SJSA1 (cell line): ENCODE data around the gene GEMIN8. TPM values are rescaled to one million over a fixed set of nuclear protein-coding genes. Genes with fewer than 3 reads are reported as not detected.

Experiments
- DNase-seq, 2 experiments: peaks; one replicate each; pipeline ENCODE4 v3.0.0-alpha.2; 2015 to 2020; ENCODE audit warnings: low spot score in 2 of 2, low read depth in 1 of 2
- H3K27ac ChIP-seq: fragments of 250-450 bp; sonication (Bioruptor Pico); 2 replicates; pipeline ENCODE4 v1.5.1; 2020; ENCODE audit warnings: mild to moderate bottlenecking, moderate library complexity
- H3K27me3 ChIP-seq: fragments of 250-450 bp; sonication (Bioruptor Pico); replicated peaks from 2 replicates; pipeline ENCODE4 v1.5.1; 2020; ENCODE audit warnings: mild to moderate bottlenecking, moderate library complexity
- H3K36me3 ChIP-seq: fragments of 250-450 bp; sonication (Bioruptor Pico); 2 replicates; pipeline ENCODE4 v1.5.1; 2020; ENCODE audit warnings: mild to moderate bottlenecking
- H3K4me1 ChIP-seq: fragments of 250-450 bp; sonication (Bioruptor Pico); replicated peaks from 2 replicates; pipeline ENCODE4 v1.6.1; 2021; ENCODE audit warnings: mild to moderate bottlenecking
- H3K4me3 ChIP-seq: fragments of 250-450 bp; sonication (Bioruptor Pico); 2 replicates; pipeline ENCODE4 v1.5.1; 2020; ENCODE audit warnings: mild to moderate bottlenecking
- H3K9me3 ChIP-seq: fragments of 250-450 bp; sonication (Bioruptor Pico); replicated peaks from 2 replicates; pipeline ENCODE4 v1.5.1; 2020; ENCODE audit warnings: mild to moderate bottlenecking
- total RNA-seq: library from RNA; depleted of rRNA; stranded (reverse); fragments of >200 nt; shearing (Covaris generic); gene quantifications from 2 replicates; pipeline ENCODE4 v1.2.3, GENCODE V29; 2014

GEMIN8 gene
- total RNA-seq, 1 experiment from 2014 or later = 10.7 TPM

DNA sequence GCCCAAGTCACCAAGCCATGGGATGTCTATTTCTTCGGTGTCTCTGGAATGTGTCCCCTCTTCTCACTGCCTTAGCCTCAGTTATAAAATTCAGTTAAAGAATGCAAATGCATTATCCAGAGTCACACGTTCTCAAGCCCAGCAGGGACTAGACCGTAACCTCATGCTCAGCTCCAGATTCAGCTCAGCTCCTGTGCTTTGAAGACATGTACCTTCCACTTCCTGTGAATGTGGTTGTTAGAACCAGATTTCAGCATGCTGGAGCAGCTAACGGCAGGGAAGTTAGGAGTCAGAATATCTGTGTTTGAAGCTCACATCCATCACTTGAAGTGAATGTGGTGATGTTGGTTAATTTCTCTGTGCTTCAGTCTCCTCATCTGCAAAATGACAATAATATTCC, 26.7 kb downstream of the GEMIN8 start:
- Histone ChIP-seq H3K4me3 (no peak overlapping the region), H3K36me3 (no peaks in the 10 kb centered on the region), H3K27me3 (no peaks in the 10 kb centered on the region), H3K9me3 (no peaks in the 10 kb centered on the region), H3K27ac (no peak overlapping the region), H3K4me1 (no peaks in the 10 kb centered on the region)
- DNase-seq = no peak

DNA sequence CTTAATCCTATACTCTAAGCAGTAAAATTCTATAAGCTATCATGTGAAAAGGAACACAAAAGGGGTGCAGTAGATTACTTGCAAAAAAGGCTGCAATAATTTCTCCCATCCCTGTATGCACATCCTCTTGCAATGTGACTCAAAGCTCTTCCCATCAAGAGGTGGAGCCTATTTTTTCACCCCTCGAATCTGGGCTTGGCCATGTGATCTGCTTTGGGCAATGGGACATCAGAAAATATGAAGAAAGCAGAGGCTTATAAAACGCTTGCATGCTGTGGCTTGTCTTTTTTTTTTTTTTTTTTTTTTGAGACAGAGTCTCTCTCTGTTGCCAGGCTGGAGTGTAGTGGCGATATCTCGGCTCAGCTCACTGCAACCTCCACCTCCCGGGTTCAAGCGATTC, 33.0 kb downstream of the GEMIN8 start:
- DNase-seq = no peak
- no peaks in the 10 kb centered on the region for H3K9me3 ChIP-seq
- no peaks in the 10 kb centered on the region for H3K36me3 ChIP-seq
- no peaks in the 10 kb centered on the region for H3K27me3 ChIP-seq
- no peak overlapping the region for H3K4me3 ChIP-seq
- H3K27ac ChIP-seq = no peak overlapping the region
- H3K4me1 ChIP-seq = no peaks in the 10 kb centered on the region

DNA sequence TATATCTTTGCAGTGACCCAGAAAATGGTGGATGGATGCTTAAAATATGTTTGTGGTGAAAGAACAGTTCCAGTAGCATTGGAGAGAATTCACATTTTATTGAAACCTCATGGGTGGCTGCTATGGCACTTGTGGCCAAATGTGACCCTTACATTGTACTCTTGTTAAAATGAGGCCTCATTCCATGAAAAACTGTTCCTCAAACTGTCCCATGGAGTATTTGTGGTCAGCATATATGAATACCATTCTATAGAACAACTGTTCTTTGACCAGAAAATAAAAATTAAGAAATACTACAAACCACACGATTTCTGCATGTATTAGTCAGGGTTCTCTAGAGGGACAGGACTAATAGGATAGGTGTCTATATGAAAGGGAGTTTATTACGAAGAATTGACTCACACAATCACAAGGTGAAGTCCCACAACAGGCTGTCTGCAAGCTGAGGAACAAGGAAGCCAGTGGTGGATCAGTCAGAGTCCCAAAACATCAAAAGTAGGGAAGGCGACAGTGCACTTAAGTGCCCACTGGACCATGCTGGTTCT, 35.1 kb downstream of the GEMIN8 start:
- DNase-seq = no peak
- Histone ChIP-seq H3K27ac (no peak overlapping the region), H3K4me1 (no peaks in the 10 kb centered on the region), H3K9me3 (no peaks in the 10 kb centered on the region), H3K4me3 (no peak overlapping the region), H3K36me3 (no peaks in the 10 kb centered on the region), H3K27me3 (no peaks in the 10 kb centered on the region)

DNA sequence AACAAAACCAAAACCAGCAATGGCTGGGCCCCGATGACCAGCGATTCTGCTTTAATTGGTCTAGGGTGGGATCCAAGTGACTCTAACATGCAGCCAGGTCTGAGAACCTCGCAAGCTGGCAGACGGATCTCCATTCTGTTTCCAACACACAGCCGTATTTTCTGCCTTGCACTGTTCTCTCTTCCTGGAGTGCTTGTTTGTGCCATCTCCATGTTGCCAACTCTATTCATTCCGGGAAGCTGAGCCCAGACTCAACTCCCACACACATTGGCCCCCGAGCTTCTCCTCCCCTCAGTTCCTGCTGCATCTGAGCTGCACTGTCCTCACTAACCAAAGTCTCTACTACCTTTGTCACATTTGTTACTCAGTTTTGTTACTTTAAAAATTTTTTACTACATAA, 35.6 kb downstream of the GEMIN8 start:
- Histone ChIP-seq H3K27ac (no peak overlapping the region), H3K36me3 (no peaks in the 10 kb centered on the region), H3K27me3 (no peaks in the 10 kb centered on the region), H3K4me1 (no peaks in the 10 kb centered on the region), H3K4me3 (no peak overlapping the region), H3K9me3 (no peaks in the 10 kb centered on the region)
- DNase-seq = no peak

DNA sequence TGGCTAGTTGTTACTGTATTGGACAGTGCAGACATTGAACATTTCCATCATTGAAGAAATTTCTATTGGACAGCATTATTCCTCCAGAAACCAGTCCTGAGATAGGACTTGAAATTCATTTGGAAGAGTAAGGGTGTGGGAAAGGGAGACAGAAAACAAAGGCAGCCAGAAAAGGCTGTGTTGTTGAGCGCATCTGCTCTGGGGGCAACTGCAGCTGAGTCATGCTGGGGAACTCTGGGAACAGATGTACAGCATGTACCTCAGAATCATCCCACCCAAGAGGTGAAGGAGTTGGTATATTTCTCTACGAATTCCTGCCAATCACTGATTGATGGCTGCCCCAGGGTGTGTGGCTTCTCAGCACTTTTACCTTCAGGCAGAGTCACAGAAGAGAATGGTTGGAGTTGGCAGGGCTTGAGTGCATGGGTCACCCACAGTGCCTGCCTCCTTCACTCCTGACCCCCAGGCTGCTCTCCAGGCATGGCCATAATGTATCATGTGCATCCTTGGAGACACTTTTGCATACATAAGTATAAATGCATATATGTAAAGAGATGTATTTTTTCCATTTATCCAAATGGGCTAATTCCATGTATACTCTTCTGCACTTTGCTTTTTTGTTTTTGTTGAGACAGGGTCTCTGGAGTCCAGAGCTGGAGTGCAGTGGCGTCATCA, 39.4 kb downstream of the GEMIN8 start:
- DNase-seq = no peak
- H3K4me3 ChIP-seq = no peak overlapping the region
- H3K27ac ChIP-seq = no peak overlapping the region
- no peaks in the 10 kb centered on the region for H3K36me3 ChIP-seq
- H3K4me1 ChIP-seq = no peaks in the 10 kb centered on the region
- no peaks in the 10 kb centered on the region for H3K9me3 ChIP-seq
- H3K27me3 ChIP-seq = no peaks in the 10 kb centered on the region

GRCh38 chrX:13985697-13986435, 43.8 kb downstream of the GEMIN8 start:
- Histone ChIP-seq H3K36me3 (no peaks in the 10 kb centered on the region), H3K4me3 (no peak overlapping the region), H3K27me3 (no peaks in the 10 kb centered on the region), H3K4me1 (no peaks in the 10 kb centered on the region), H3K27ac (no peak overlapping the region), H3K9me3 (no peaks in the 10 kb centered on the region)
- no peak for DNase-seq

DNA sequence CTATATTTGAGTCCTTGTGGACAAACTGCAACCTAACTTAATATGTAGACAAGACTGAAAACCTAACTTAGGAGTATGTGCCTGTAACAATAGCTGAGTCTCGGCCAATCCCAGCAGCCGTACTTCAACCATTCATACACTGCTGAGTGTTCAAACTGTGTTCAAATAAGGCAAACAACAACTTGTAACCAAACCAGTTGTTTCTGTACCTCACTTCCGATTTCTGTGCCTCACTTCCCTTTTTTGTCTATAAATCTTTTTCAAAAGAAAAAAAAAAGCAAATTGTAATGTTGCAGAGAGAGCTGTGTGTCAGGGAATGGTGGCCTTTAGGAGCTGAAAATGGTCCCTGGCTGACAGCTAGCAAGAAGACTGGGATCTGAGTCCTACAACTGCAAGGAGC, 46.0 kb downstream of the GEMIN8 start:
- Histone ChIP-seq H3K36me3 (no peaks in the 10 kb centered on the region), H3K27me3 (no peaks in the 10 kb centered on the region), H3K4me1 (no peaks in the 10 kb centered on the region), H3K27ac (no peak overlapping the region), H3K9me3 (no peaks in the 10 kb centered on the region), H3K4me3 (no peak overlapping the region)
- no peak for DNase-seq

DNA sequence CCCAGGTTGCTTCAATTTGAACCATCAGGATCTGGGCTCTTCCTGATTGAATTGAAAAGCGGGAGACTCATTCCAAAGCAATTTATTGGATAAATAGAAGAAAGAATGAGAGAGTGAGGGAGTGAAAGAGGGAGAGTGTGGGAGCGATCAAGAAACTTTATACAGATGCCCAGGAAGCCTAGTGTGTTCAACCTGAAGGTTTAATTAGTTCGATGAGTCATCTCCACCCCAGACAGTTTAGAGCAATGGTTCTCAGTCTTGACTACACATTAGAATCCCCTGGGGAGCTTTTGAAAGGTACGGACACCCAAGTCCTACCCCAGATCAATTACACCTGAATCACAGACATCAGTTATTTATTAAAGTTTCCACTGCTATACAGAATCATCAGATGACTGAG, 61.5 kb downstream of the GEMIN8 start:
- H3K4me1 ChIP-seq = no peaks in the 10 kb centered on the region
- no peaks in the 10 kb centered on the region for H3K27me3 ChIP-seq
- no peak overlapping the region for H3K4me3 ChIP-seq
- DNase-seq = no peak
- H3K27ac ChIP-seq = no peak overlapping the region
- no peaks in the 10 kb centered on the region for H3K9me3 ChIP-seq
- H3K36me3 ChIP-seq = no peaks in the 10 kb centered on the region

GRCh38 chrX:13967636-13968035, 62.1 kb downstream of the GEMIN8 start:
- no peak overlapping the region for H3K27ac ChIP-seq
- H3K4me3 ChIP-seq = no peak overlapping the region
- DNase-seq = no peak
- H3K36me3 ChIP-seq = no peaks in the 10 kb centered on the region
- H3K4me1 ChIP-seq = no peaks in the 10 kb centered on the region
- H3K27me3 ChIP-seq = no peaks in the 10 kb centered on the region
- no peaks in the 10 kb centered on the region for H3K9me3 ChIP-seq

DNA sequence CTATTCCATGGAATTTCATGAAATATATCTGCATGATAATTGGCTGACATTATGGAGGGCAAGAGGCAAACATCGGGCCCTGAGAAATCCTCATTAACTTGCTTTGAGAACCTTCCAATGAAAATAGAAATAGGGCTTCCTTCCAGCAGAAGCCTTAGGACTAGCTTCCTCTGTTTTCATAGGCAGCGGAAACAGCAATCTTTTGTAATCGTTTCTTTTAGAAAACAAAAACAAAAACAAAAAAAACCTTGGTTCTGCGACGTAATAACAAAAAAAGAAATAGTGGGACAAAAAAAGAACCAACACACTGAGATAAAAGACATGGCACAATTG, 62.9 kb downstream of the GEMIN8 start:
- DNase-seq = no peak

GRCh38 chrX:13966071-13966792, 63.5 kb downstream of the GEMIN8 start:
- Histone ChIP-seq H3K36me3 (no peaks in the 10 kb centered on the region), H3K9me3 (no peaks in the 10 kb centered on the region), H3K27ac (no peak overlapping the region), H3K4me3 (no peak overlapping the region), H3K27me3 (no peaks in the 10 kb centered on the region), H3K4me1 (no peaks in the 10 kb centered on the region)
- DNase-seq = no peak

More for the DNA sequence above, 62.9 kb downstream of the GEMIN8 start:
- Histone ChIP-seq H3K27ac (no peak overlapping the region), H3K4me1 (no peaks in the 10 kb centered on the region), H3K9me3 (no peaks in the 10 kb centered on the region), H3K27me3 (no peaks in the 10 kb centered on the region), H3K4me3 (no peak overlapping the region), H3K36me3 (no peaks in the 10 kb centered on the region)

- no peak for DNase-seq
- Histone ChIP-seq H3K4me3 (no peak overlapping the region), H3K4me1 (no peaks in the 10 kb centered on the region), H3K27me3 (no peaks in the 10 kb centered on the region), H3K9me3 (no peaks in the 10 kb centered on the region), H3K36me3 (no peaks in the 10 kb centered on the region), H3K27ac (no peak overlapping the region)
These were observed 64.2 kb downstream of the GEMIN8 start for GRCh38 chrX:13965531-13965930.

DNA sequence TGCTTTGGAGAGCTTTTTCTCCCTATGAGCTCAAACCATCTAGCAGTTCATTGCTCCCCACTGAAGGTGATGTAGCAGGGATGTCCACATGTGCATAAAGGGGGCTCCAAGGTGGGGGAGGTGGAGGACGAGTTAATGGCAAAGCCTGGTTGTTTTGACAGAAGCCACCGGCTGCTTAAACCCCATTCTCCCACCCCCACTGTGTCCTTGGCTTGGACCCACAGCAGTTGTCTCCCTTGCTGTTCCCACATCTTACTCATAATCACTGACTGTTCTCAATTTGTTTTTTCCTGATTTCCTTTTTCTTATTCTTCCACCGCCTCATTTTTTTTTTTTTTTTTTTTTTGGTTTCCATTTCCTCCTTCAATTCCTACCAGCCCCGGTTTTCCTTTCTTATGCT, 72.7 kb downstream of the GEMIN8 start:
- no peaks in the 10 kb centered on the region for H3K9me3 ChIP-seq
- no peak overlapping the region for H3K27ac ChIP-seq
- no peaks in the 10 kb centered on the region for H3K36me3 ChIP-seq
- no peaks in the 10 kb centered on the region for H3K27me3 ChIP-seq
- no peaks in the 10 kb centered on the region for H3K4me1 ChIP-seq
- H3K4me3 ChIP-seq = no peak overlapping the region
- DNase-seq = no peak
